CD14-positive monocyte (primary cell): Measurements from ENCODE around the gene KCNT2. TPM values are rescaled to one million over a fixed set of nuclear protein-coding genes. Genes with fewer than 3 reads are reported as not detected.

ENCODE experiments used
- DNase-seq, 3 donors: peaks; one replicate each; pipeline ENCODE4 v3.0.0-alpha.2; 2011 to 2022
- H2AFZ ChIP-seq: 2 replicates; pipeline ENCODE4 v1.6.0; 2012; ENCODE audit warnings: mild to moderate bottlenecking, low read depth, low read length, inconsistent platforms; ENCODE audit not compliant: insufficient read depth, poor library complexity, severe bottlenecking
- H3K27ac ChIP-seq, 2 donors: 1 replicate in 1 of 2; 2 replicates in 1 of 2; pipeline ENCODE4 v1.5.1; 2012 to 2013; ENCODE audit warnings: low read length in 2 of 2, control low read depth in 1 of 2, inconsistent platforms in 1 of 2, low read depth in 1 of 2, mild to moderate bottlenecking in 1 of 2
- H3K27me3 ChIP-seq, 2 donors: one replicate each; pipeline versions ENCODE4 v1.6.0 to v1.6.1; 2011 to 2013; ENCODE audit warnings: low read length in 2 of 2; ENCODE audit not compliant: control insufficient read depth in 2 of 2, insufficient read depth in 2 of 2
- H3K36me3 ChIP-seq, 2 donors: replicated peaks in 1 of 2; 1 replicate in 1 of 2; 2 replicates in 1 of 2; pipeline versions ENCODE4 v1.5.1 to v1.6.1; 2012 to 2013; ENCODE audit warnings: low read length in 2 of 2, control low read depth in 1 of 2, inconsistent platforms in 1 of 2, mild to moderate bottlenecking in 1 of 2; ENCODE audit not compliant: insufficient read depth in 2 of 2, control insufficient read depth in 1 of 2
- H3K4me1 ChIP-seq, 2 donors: 1 replicate in 1 of 2; 2 replicates in 1 of 2; pipeline versions ENCODE4 v1.5.1 to v1.6.1; 2012 to 2013; ENCODE audit warnings: low read length in 2 of 2, control low read depth in 1 of 2, inconsistent platforms in 1 of 2, mild to moderate bottlenecking in 1 of 2, moderate library complexity in 1 of 2; ENCODE audit not compliant: insufficient read depth in 2 of 2, control insufficient read depth in 1 of 2
- H3K4me2 ChIP-seq: replicated peaks from 2 replicates; pipeline ENCODE3; 2012; ENCODE audit warnings: low read length, moderate library complexity, mild to moderate bottlenecking; ENCODE audit not compliant: poor library complexity, severe bottlenecking; ENCODE audit errors: extremely low read depth
- H3K4me3 ChIP-seq, 3 experiments: fragments of 200-600 bp in 1 of 3; sonication (generic) in 1 of 3; replicated peaks in 1 of 3; 1 replicate in 2 of 3; 2 replicates in 1 of 3; pipeline ENCODE4 v1.5.1; 2011 to 2013; ENCODE audit warnings: low read length in 3 of 3, mild to moderate bottlenecking in 3 of 3, control low read depth in 2 of 3, low read depth in 2 of 3, inconsistent platforms in 1 of 3, moderate library complexity in 1 of 3
- H3K79me2 ChIP-seq: 2 replicates; pipeline ENCODE4 v1.6.0; 2012; ENCODE audit warnings: mild to moderate bottlenecking, control low read depth, inconsistent platforms, low read length, moderate library complexity; ENCODE audit not compliant: insufficient read depth
- H3K9ac ChIP-seq: 2 replicates; pipeline ENCODE4 v1.6.0; 2017; ENCODE audit warnings: low read length, mild to moderate bottlenecking; ENCODE audit not compliant: insufficient read depth, poor library complexity, severe bottlenecking
- H3K9me3 ChIP-seq, 2 donors: replicated peaks in 1 of 2; 1 replicate in 1 of 2; 2 replicates in 1 of 2; pipeline versions ENCODE4 v1.5.1 to v1.6.1; 2012 to 2013; ENCODE audit warnings: low read length in 2 of 2, control low read depth in 1 of 2; ENCODE audit not compliant: control insufficient read depth in 1 of 2, insufficient read depth in 1 of 2
- H4K20me1 ChIP-seq: 2 replicates; pipeline ENCODE4 v1.6.0; 2012; ENCODE audit warnings: mild to moderate bottlenecking, low read length, control low read depth, moderate library complexity; ENCODE audit not compliant: insufficient read depth
- H3K27ac Mint-ChIP-seq, 7 donors: one replicate each; pipeline ENCODE4 v1.8.0; 2020; ENCODE audit warnings: mild to moderate bottlenecking in 7 of 7, mixed read lengths in 7 of 7, moderate library complexity in 6 of 7, inconsistent platforms in 2 of 7
- H3K27me3 Mint-ChIP-seq, 3 donors: one replicate each; pipeline ENCODE4 v1.8.0; 2021 to 2022; ENCODE audit warnings: low read depth in 3 of 3, mild to moderate bottlenecking in 3 of 3, mixed read lengths in 3 of 3, moderate library complexity in 3 of 3, inconsistent platforms in 1 of 3
- H3K36me3 Mint-ChIP-seq, 2 donors: one replicate each; pipeline ENCODE4 v1.8.0; 2020; ENCODE audit warnings: mixed read lengths in 2 of 2, inconsistent platforms in 1 of 2, mild to moderate bottlenecking in 1 of 2
- H3K4me1 Mint-ChIP-seq: one replicate; pipeline ENCODE4 v1.8.0; 2020; ENCODE audit warnings: mild to moderate bottlenecking, mixed read lengths
- H3K4me3 Mint-ChIP-seq, 2 donors: one replicate each; pipeline ENCODE4 v1.8.0; 2020; ENCODE audit warnings: mild to moderate bottlenecking in 2 of 2, mixed read lengths in 2 of 2, moderate library complexity in 1 of 2
- H3K9me3 Mint-ChIP-seq, 7 donors: one replicate each; pipeline ENCODE4 v1.8.0; 2020 to 2022; ENCODE audit warnings: mixed read lengths in 7 of 7, mild to moderate bottlenecking in 6 of 7, moderate library complexity in 6 of 7, inconsistent platforms in 2 of 7
- CTCF ChIP-seq: fragments of 200-600 bp; IDR thresholded peaks from one replicate; pipeline ENCODE4 v1.8.0; 2022; ENCODE audit warnings: antibody characterized with exemption, mild to moderate bottlenecking
- WGBS: methylation state at CpG from one replicate; pipeline ENCODE4 v1.1.5; 2013; ENCODE audit warnings: missing lambda C conversion rate; ENCODE audit not compliant: insufficient coverage; 5-methylcytosine and 5-hydroxymethylcytosine counted together
- intact Hi-C, 2 donors: fragments of 100-400 bp; cut with micrococcal nuclease; formaldehyde crosslinking; loops; one replicate each; pipeline versions ENCODE4 v1.15.0 to v1.15.1; 2023
- polyA plus RNA-seq, 3 donors: library from polyadenylated mRNA; depleted of rRNA in 1 of 3; unstranded in 2 of 3; stranded (reverse) in 1 of 3; fragments of 300-500 nt in 2 of 3; fragments of >200 nt in 1 of 3; fragmentation: Illumina TruSeq in 2 of 3; gene quantifications; 1 replicate in 2 of 3; 2 replicates in 1 of 3; pipeline ENCODE4 v1.2.3, GENCODE V29; 2012 to 2021

The KCNT2 gene
- polyA plus RNA-seq, 3 donors, result not detected

GRCh38 chr1:196372896-196373536, 235.2 kb downstream of the KCNT2 start:
- Histone ChIP-seq H3K4me3 (no peak overlapping the region), H3K9ac (no peak overlapping the region), H3K4me2 (no peak overlapping the region), H3K27ac (no peak overlapping the region), H3K4me1 (no peaks in the 10 kb centered on the region), H2AFZ (no peak overlapping the region), H3K27me3 (no peaks in the 10 kb centered on the region), H4K20me1 (no peaks in the 10 kb centered on the region), H3K9me3 (no peaks in the 10 kb centered on the region), H3K36me3 (no peaks in the 10 kb centered on the region), H3K79me2 (no peaks in the 10 kb centered on the region)
- H3K27ac Mint-ChIP-seq, result no peak overlapping the region
- intact Hi-C loops, result no loop called here
- WGBS, result no CpG with 5 or more reads among the region's 2 CpGs
- no peak for DNase-seq
- H3K27me3 Mint-ChIP-seq, result no peaks in the 10 kb centered on the region
- no peak overlapping the region for H3K4me3 Mint-ChIP-seq
- no peaks in the 10 kb centered on the region for H3K36me3 Mint-ChIP-seq
- H3K4me1 Mint-ChIP-seq, result peaks cover 8% of the 10 kb centered on the region
- no peaks in the 10 kb centered on the region for H3K9me3 Mint-ChIP-seq
- TF ChIP-seq CTCF, result peak; percentile 76

DNA sequence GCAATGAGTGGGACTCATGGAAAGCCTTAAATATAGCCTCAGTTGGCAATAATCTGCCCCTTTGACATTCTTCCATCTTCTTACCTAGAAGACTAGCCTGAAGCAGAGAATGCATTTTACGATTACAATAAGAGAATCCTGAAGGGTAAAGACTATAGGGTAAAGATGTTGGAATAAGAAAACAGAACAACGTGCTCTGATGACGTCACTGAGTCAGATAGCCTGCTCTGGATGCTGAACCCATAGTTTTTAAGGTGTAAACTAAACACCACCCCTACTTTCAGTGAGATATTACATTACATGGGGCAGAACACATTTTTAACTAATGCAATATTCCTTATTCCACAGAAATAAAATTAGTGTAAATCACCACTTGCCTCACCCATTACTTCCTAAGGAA, 240.4 kb downstream of the KCNT2 start:
- WGBS, result no CpG with 5 or more reads among the region's 3 CpGs
- Histone ChIP-seq H3K4me1 (peaks cover 3 to 10% of the 10 kb centered on the region in 2 donors), H3K4me2 (no peak overlapping the region), H3K9me3 (no peaks in the 10 kb centered on the region), H3K9ac (no peak overlapping the region), H3K4me3 (no peak overlapping the region), H3K36me3 (no peaks in the 10 kb centered on the region), H3K27me3 (no peaks in the 10 kb centered on the region), H2AFZ (no peak overlapping the region), H3K27ac (no peak overlapping the region), H4K20me1 (no peaks in the 10 kb centered on the region), H3K79me2 (no peaks in the 10 kb centered on the region)
- no peaks in the 10 kb centered on the region for H3K36me3 Mint-ChIP-seq
- intact Hi-C loops, result no loop called here
- no peak for TF ChIP-seq CTCF
- no peaks in the 10 kb centered on the region for H3K9me3 Mint-ChIP-seq
- DNase-seq, result no peak
- H3K27ac Mint-ChIP-seq, result no peak overlapping the region
- H3K4me1 Mint-ChIP-seq, result peaks cover 8% of the 10 kb centered on the region
- H3K27me3 Mint-ChIP-seq, result no peaks in the 10 kb centered on the region
- no peak overlapping the region for H3K4me3 Mint-ChIP-seq
